Calu3 (cell line): ENCODE results near the gene TMC4. TPM values are rescaled to one million over a fixed set of nuclear protein-coding genes. Genes with fewer than 3 reads are reported as not detected.

ENCODE experiments used
- BruUV-seq: library from RNA; stranded (reverse); fragments of 400-500 nt; replicated peaks from 2 replicates; lab custom pipeline; 2021; lab: Mats Ljungman, UMichigan
- CTCF ChIA-PET: fragments of 300-600 bp; sonication (Branson Sonifier 250); formaldehyde crosslinking; loops from one replicate; lab custom pipeline; 2022; ENCODE audit warnings: antibody characterized with exemption; lab: Charles Lee
- DNase-seq: peaks from one replicate; pipeline ENCODE4 v3.0.0; 2022
- H3K27ac Mint-ChIP-seq: one replicate; pipeline ENCODE4 v1.8.0; 2022; ENCODE audit warnings: mixed read lengths; ENCODE audit not compliant: unreplicated experiment
- H3K27me3 Mint-ChIP-seq: one replicate; pipeline ENCODE4 v1.8.0; 2022; ENCODE audit warnings: mixed read lengths; ENCODE audit not compliant: unreplicated experiment
- H3K36me3 Mint-ChIP-seq: one replicate; pipeline ENCODE4 v1.8.0; 2022; ENCODE audit warnings: mild to moderate bottlenecking, moderate library complexity, mixed read lengths; ENCODE audit not compliant: insufficient read depth, unreplicated experiment
- H3K4me1 Mint-ChIP-seq: one replicate; pipeline ENCODE4 v1.8.0; 2022; ENCODE audit warnings: mild to moderate bottlenecking, low read depth, mixed read lengths; ENCODE audit not compliant: unreplicated experiment
- H3K4me3 Mint-ChIP-seq: one replicate; pipeline ENCODE4 v1.8.0; 2022; ENCODE audit warnings: mild to moderate bottlenecking, low read depth, moderate library complexity, mixed read lengths; ENCODE audit not compliant: unreplicated experiment
- H3K9me3 Mint-ChIP-seq: one replicate; pipeline ENCODE4 v1.8.0; 2022; ENCODE audit warnings: low read depth, mixed read lengths; ENCODE audit not compliant: unreplicated experiment
- CTCF ChIP-seq: fragments of 200-600 bp; IDR thresholded peaks from one replicate; pipeline ENCODE4 v1.8.0; 2022; ENCODE audit warnings: antibody characterized with exemption; ENCODE audit not compliant: unreplicated experiment
- intact Hi-C: fragments of 100-400 bp; cut with micrococcal nuclease; formaldehyde crosslinking; loops from one replicate; pipeline ENCODE4 v1.10.0; 2022; ENCODE audit not compliant: unreplicated experiment
- total RNA-seq: library from RNA; stranded (reverse); gene quantifications from 2 replicates; pipeline ENCODE4 v1.2.3, GENCODE V29; 2022

TMC4 gene
- total RNA-seq, 1 experiment from 2014 or later: 157 TPM

- CTCF ChIA-PET: interaction anchor here (2.3 kb wide), 1 partner anchor 22 kb away, joined by 10 read pairs; the partner anchor contains the start of gene CNOT3
- Mint-ChIP-seq H3K4me3 (peak overlapping the region; percentile 82), H3K27ac (peak overlapping the region; percentile 93), H3K27me3 (no peaks in the 10 kb centered on the region), H3K36me3 (peaks cover 79% of the 10 kb centered on the region), H3K4me1 (peaks cover 27% of the 10 kb centered on the region), H3K9me3 (no peaks in the 10 kb centered on the region)
- BruUV-seq: no TSS peak
- DNase-seq: peak; percentile 55
- TF ChIP-seq CTCF: no peak
- intact Hi-C loops: loop anchor here (10.0 kb wide), 1 partner anchor 130 kb away; no protein-coding TSS in a partner anchor
These were observed 58.4 kb downstream of the TMC4 start for GRCh38 chr19:54114340-54115108.

Other genes starting within 250 kb of the TMC4 start
- 13.4 and 19.0 TPM in 2 replicates for gene CACNG8, start 210.2 kb downstream of the TMC4 start, total RNA-seq
- 137 and 144 TPM in 2 replicates for gene CACNG6, start 181.5 kb downstream of the TMC4 start, total RNA-seq
- gene VSTM1, start 109.3 kb downstream of the TMC4 start, total RNA-seq: not detected in 2 replicates
- not detected in 2 replicates for gene TARM1, start 91.8 kb downstream of the TMC4 start, total RNA-seq
- gene OSCAR, start 72.4 kb downstream of the TMC4 start, total RNA-seq: 0.54 and 0.64 TPM in 2 replicates
- 228 and 255 TPM in 2 replicates for gene NDUFA3, start 70.3 kb downstream of the TMC4 start, total RNA-seq
- gene TFPT, start 57.5 kb downstream of the TMC4 start, total RNA-seq: 30.8 and 34.2 TPM in 2 replicates
- gene PRPF31, start 57.4 kb downstream of the TMC4 start, total RNA-seq: 106 TPM in 2 replicates
- gene CNOT3, start 35.4 kb downstream of the TMC4 start, total RNA-seq: 79.4 and 87.4 TPM in 2 replicates
- 9.9 and 10.7 TPM in 2 replicates for gene LENG1, start 13.4 kb downstream of the TMC4 start, total RNA-seq
- gene MBOAT7, start 16.4 kb upstream of the TMC4 start, total RNA-seq: 287 and 323 TPM in 2 replicates
- 52.2 and 53.0 TPM in 2 replicates for gene TSEN34, start 18.1 kb upstream of the TMC4 start, total RNA-seq
- gene RPS9, start 27.7 kb upstream of the TMC4 start, total RNA-seq: 825 and 841 TPM in 2 replicates
- not detected in 2 replicates for gene LILRB3, start 49.8 kb upstream of the TMC4 start, total RNA-seq
- not detected in 2 replicates for gene LILRA6, start 69.6 kb upstream of the TMC4 start, total RNA-seq
- gene LILRB5, start 84.1 kb upstream of the TMC4 start, total RNA-seq: not detected in 2 replicates
- gene LILRB2, start 108.0 kb upstream of the TMC4 start, total RNA-seq: not detected in 2 replicates
- not detected in 2 replicates for gene LILRA5, start 140.0 kb upstream of the TMC4 start, total RNA-seq
- not detected in 2 replicates for gene LILRA4, start 166.0 kb upstream of the TMC4 start, total RNA-seq
- gene LAIR1, start 191.8 kb upstream of the TMC4 start, total RNA-seq: 0.61 and 0.83 TPM in 2 replicates
- gene TTYH1, start 242.3 kb upstream of the TMC4 start, total RNA-seq: 2.9 and 3.9 TPM in 2 replicates